SIG-M5 (cell line): ENCODE measurements around the gene TMEM52.
"Not testable (repeated sequence)": the region's sequence is repeated elsewhere in the genome, so short reads cannot be mapped to it uniquely, and the experiment has no call there.

Source experiments
- DNase-seq: peaks from one replicate; lab custom pipeline; 2025; lab: John Stamatoyannopoulos, UW

The TMEM52 gene

DNA sequence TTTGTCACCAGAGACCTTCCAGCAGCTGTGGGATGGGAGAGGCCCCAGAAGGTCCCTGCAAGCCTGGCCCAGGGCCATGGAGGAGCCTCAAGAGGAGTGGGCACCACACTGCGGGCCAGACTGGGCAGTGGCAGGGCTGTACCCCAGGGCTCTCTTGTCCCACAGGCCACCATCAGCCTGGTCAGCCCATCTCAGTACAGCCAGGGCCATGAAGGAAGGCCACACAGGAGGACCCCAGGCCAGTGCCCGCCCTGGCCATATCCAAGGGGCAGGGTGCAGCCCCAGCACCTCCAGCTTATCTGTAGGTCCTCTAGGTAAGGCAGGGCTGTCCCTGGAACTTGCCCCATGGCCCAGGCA, 25.1 kb downstream of the TMEM52 start:
- DNase-seq: no peak

DNA sequence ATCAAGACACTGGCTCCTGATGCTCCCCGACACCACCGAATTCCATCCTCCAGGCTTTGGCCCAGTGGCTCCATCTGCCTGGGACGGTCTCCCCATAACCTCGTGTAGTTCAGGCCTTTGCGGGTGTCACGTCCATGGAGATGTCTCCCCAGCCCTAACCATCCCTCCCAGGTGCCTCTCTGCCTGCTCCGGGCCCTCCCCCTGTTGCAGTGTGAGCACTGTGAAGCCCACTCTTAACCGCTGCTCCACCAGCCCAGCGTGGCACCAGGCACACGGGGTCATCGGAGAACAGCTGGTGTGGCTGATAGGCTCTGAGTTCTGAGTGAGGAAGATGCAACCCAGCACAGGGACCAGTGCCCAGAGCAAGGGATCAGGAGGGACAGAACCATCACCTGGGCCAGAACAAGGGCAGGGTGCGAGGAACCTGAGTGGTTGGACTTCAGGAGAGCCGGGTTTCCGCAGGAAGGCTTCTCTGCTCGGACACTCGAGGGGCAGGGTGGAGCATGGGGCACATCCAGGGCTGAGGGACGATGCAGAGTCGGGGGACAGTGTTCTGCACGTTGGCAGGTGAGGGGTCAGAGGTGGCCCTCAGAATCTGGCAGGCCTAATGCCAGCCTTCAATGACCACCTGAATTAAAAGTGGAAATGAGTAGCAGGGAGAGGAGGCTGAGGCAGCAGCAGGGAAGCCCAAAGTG, 25.6 kb downstream of the TMEM52 start:
- no peak for DNase-seq

- no peak for DNase-seq
Measured at GRCh38 chr1:1892763-1893120, 26.3 kb downstream of the TMEM52 start.

GRCh38 chr1:1892079-1892762, 26.9 kb downstream of the TMEM52 start:
- no peak for DNase-seq

- no peak for DNase-seq
Measured at GRCh38 chr1:1891349-1892078, 27.6 kb downstream of the TMEM52 start.

DNA sequence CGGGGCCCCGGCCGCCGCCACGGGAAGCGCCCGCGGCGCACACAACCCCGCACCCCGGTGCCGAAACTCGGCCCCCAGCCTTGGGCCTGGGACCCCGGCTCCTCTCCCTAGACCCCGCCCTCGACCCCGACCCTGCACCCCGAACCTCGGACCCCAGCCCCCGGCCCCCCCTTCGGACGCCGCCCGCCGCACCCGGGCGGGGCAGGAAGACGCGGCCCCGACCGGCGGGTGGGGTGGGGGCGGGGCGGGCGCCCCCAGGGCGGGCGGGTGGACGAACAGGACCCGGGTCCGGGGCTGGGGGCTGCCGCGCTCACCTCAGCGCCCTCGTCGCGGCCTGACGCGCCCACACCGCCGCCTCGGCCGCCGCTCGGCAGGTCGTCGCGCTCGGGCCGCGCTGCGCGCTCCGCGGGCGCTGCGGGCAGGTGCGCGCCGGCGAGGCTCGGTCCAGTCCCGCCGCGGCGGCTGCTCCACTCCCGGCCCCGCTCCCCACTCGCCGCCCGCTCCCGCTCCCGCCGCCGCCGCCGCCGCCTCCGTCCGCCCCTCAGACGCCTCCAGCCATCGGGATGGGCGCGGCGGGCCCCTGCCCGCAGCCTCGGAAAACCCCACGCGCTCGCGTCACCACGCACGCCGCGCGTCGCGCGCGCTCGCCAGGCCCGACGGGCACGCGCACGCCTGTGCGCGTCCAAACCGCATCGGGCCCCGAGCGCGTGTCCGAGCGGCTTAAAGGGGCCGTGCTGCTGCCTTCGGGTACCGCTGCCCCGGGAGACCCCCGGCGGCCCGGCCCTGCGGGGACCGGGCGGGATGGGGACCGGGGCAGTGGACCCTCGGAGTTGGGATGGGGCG, 28.4 kb downstream of the TMEM52 start, which contains the start of gene GNB1:
GNB1 (minus strand) TSS at position 582 of the 843 bp plus-strand sequence. CDS start 65,634 bp downstream, outside the sequence.
- DNase-seq: no peak

- no peak for DNase-seq
Measured at GRCh38 chr1:1889847-1890505, 29.1 kb downstream of the TMEM52 start.

DNA sequence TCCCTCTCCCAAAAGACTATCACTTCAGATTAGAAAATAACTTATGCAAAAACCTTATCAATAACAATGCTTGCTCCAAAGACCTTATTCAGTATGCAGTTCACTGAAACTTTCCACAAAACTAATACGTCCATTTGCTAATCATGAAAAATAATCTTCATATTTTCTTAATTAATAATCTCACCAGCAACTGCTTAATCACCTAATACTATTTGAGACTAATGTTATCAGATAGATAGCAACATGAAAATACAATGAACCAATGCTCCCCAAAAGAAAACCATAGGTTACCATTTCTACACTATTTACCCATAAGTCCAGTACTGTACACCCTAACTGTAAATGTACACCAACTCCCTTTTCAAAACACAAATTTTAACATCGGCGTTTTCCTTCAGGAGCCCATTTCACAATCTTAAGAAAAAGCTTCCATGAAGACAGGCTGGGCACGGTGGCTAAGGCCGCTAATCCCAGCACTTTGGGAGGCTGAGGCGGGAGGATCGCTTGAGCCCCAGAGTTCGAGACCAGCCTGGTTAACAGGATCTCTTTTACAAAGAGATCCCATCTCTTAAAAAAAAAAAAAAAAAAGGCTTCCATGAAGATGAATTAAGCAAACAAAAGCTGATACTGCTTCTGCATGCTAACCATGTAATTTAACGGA, 29.9 kb downstream of the TMEM52 start:
- DNase-seq: no peak

DNA sequence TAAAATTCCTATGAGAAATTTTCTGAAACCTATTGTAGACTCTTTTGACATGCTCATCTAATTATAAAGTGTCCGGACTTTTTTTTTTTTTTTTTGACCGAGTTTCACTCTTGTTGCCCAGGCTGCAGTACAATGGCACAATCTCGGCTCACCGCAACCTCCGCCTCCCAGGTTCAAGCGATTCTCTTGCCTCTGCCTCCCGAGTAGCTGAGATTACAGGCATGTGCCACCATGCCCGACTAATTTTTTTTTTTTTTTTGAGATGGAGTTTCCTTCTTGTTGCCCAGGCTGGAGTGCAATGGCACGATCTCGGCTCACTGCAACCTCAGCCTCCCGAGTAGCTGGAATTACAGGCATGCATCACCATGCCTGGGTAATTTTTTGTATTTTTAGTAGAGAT, 35.2 kb downstream of the TMEM52 start:
- DNase-seq: not testable (repeated sequence)

GRCh38 chr1:1883092-1883873, 35.8 kb downstream of the TMEM52 start:
- DNase-seq: no peak

GRCh38 chr1:1881727-1882126, 37.4 kb downstream of the TMEM52 start:
- DNase-seq: no peak

DNA sequence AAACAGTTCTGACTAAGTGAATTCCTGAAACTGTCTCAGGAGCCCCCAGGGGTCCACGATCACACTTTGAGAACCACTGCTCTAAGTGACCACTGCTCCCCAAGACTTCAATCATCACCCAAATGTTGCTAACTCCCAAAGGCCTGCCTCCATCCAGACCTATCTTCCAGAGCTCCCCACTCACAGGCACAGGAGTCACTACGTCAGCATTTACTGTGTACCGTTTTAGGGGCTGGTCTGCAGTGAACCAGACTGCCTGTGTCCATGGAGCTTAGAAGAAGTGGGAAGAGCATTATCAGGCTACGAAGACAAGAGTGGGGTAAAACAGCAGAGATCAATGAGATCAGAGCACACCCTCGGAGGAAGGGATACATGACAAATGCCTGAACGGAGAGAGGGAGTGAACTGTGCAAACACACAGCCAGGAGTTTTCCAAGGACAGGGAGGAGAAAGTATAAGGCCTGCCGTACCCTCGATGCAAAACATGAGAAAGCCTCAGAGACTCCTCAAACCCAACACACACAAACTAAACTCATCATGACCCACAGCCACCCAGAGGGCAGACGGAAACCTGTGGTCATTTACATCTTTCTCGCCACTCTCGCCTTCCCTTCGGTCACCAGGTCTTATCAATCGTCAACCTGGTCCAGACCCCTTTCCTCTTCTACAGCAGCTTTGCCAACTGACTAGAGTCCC, 38.3 kb downstream of the TMEM52 start:
- DNase-seq: no peak

- no peak for DNase-seq
Measured at GRCh38 chr1:1879942-1880341, 39.1 kb downstream of the TMEM52 start.

DNA sequence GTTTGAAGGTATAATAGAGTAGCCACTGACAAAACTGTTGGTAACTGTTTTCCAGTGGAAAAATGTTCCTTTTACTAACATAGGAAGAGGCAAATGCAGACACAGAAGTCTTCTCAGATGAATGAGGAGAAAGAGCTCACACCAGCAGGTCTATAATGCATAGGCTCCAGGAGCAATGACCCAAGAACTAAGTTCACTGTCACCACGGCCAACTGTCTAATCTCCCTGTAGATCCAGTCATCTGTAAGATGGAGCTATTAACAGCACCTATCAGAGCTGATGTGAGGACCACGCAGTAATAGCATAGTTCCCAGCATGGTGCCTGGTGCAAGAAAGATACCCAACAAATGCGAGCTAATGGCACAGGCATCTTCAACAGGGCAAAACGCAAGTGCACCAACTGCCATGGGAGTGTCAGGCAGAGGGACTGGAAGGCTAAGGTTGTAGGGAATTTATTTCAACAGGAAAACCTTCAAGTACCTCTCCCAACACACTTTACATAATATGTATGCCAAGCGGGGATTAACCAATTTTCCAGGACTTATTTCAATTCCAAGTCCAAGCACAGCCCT, 41.1 kb downstream of the TMEM52 start:
- no peak for DNase-seq

DNA sequence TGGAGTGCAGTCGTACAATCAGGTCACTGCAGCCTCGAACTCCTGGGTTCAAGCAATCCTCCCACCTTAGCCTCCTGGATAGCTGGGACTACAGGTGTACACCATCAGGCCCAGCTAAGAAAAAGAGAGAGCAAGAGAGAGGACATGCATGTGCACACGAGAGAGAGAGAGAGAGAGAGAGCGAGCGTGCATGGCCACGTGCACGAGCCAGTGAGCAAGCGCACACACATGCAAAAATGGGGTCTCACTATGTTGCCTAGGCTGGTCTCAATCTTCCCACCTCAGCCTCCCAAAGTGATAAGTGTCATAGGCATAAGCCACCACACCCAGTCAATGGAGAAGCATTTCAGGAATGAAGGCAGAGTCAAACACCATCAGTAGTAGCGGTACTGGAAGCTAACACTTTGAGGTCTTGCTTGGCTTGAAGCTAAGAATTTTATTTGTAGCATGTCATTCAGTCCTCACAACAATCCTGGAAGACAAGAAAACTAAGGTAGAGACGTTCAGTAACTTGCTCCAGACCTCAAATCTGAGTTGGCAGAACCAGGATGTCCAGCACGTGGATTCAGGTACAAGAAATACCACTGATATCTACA, 42.6 kb downstream of the TMEM52 start:
- DNase-seq: no peak

DNA sequence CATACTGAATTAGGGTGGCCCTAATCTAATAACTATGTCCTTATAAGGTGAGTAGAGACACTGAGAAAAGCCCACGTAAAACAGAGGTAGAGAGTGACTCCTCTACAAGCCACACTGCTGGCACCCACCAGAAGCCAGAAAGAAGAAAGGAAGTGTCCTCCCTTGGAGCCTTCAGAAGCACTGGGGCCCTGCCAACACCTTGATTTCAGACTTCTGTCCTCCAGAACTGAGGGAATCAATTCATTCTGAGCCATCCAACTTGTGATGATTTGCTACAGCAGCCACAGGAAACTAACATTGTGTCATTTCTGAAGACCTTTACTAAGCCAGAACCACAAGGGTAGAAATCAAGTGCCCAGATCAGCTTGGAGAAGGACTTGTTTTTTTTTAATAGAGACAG, 43.1 kb downstream of the TMEM52 start:
- no peak for DNase-seq

DNA sequence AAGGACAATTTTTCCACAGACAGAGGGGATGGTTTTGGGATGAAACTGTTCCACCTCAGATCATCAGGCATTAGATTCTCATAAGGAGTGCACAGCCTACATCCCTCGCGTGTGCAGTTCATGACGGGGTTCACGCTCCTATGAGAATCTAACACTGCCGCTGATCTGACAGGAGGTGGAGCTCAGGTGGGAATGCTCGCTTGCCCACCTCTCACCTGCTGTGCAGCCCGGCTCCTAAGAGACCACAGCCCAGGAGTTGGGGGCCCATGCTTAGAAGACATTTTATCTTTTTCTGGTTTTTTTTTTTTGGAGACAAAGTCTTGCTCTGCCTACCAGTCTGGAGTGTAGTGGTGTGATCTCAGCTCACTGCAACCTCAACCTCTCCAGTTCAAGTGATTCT, 44.2 kb downstream of the TMEM52 start:
- DNase-seq: no peak

DNA sequence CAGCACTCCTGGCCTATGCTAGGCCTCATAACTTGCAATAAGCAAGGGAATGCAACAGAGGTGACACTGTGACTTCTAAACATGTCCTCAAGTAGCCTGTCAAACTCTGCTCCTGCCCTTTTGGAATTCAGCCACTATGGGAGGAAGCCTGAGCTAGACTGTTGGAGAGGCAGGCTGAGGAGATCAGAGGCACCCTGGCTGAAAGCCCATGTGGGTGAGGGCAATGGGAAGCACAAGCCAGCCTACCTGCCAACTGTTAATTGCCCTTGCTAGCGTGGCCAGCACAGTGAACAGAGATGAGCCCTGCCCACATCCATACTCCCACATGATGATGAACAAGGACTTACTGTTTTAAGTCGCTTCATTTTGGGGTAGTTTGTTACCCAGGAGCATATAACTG, 45.9 kb downstream of the TMEM52 start:
- no peak for DNase-seq
